Sigmoid colon (tissue), 7 donors: Measurements from ENCODE around the gene PLCH1. TPM values are rescaled to one million over a fixed set of nuclear protein-coding genes. Genes with fewer than 3 reads are reported as not detected.

Source experiments
- DNase-seq: peaks from one replicate; pipeline ENCODE4 v3.0.0-alpha.2; 2019
- H3K27ac ChIP-seq, 4 donors: fragments of 200-600 bp; sonication (generic); one replicate each; pipeline ENCODE4 v1.5.1; 2016 to 2019; ENCODE audit warnings: mild to moderate bottlenecking in 1 of 4
- H3K27me3 ChIP-seq, 3 donors: fragments of 200-600 bp; sonication (generic); one replicate each; pipeline ENCODE4 v1.5.1; 2019; ENCODE audit warnings: mild to moderate bottlenecking in 1 of 3
- H3K36me3 ChIP-seq, 4 donors: fragments of 200-600 bp; sonication (generic); one replicate each; pipeline ENCODE4 v1.5.1; 2016 to 2019
- H3K4me1 ChIP-seq, 4 donors: fragments of 200-600 bp; sonication (generic); one replicate each; pipeline ENCODE4 v1.5.1; 2017 to 2019
- H3K4me3 ChIP-seq, 4 donors: fragments of 200-600 bp; sonication (generic); one replicate each; pipeline ENCODE4 v1.5.1; 2017 to 2019; ENCODE audit warnings: mild to moderate bottlenecking in 2 of 4, moderate library complexity in 1 of 4
- H3K9me3 ChIP-seq, 4 donors: fragments of 200-600 bp in 3 of 4; sonication (generic) in 3 of 4; one replicate each; pipeline versions ENCODE4 v1.5.1 to v1.6.1; 2013 to 2019
- CTCF ChIP-seq, 4 experiments: fragments of 450-650 bp in 3 of 4; fragments of 200-600 bp in 1 of 4; IDR thresholded peaks; one replicate each; pipeline ENCODE4 v1.5.1; 2016 to 2019; ENCODE audit warnings: antibody characterized with exemption in 4 of 4, mild to moderate bottlenecking in 3 of 4, moderate library complexity in 2 of 4
- EP300 ChIP-seq, 4 donors: sonication (generic); formaldehyde crosslinking; IDR thresholded peaks; one replicate each; pipeline ENCODE4 v1.6.1; 2017; ENCODE audit warnings: antibody characterized with exemption in 4 of 4
- POLR2A ChIP-seq, 2 donors: fragments of 450-650 bp; IDR thresholded peaks; one replicate each; pipeline ENCODE4 v1.6.1; 2016; ENCODE audit warnings: antibody characterized with exemption in 2 of 2, mild to moderate bottlenecking in 2 of 2, moderate library complexity in 2 of 2
- POLR2AphosphoS5 ChIP-seq, 4 donors: sonication (generic); formaldehyde crosslinking; IDR thresholded peaks; one replicate each; pipeline ENCODE4 v1.6.1; 2017; ENCODE audit warnings: antibody characterized with exemption in 4 of 4
- WGBS, 2 donors: extraction: QIAGEN DNeasy Blood & Tissue Kit; methylation state at CpG; one replicate each; pipeline ENCODE4 v1.1.7; 2013; 5-methylcytosine and 5-hydroxymethylcytosine counted together
- intact Hi-C: fragments of 100-400 bp; cut with DNase I; formaldehyde crosslinking; loops from one replicate; pipeline ENCODE4 v1.15.1; 2023
- polyA plus RNA-seq, 3 donors: library from polyadenylated mRNA; stranded (reverse); fragments of 200-250 nt; gene quantifications; one replicate each; pipeline ENCODE4 v1.2.3, GENCODE V29; 2013
- total RNA-seq, 4 donors: library from RNA; depleted of rRNA; stranded (reverse); fragments of >200 nt; gene quantifications; one replicate each; pipeline ENCODE4 v1.1.0, GENCODE V29; 2016
- donor health status: healthy with polysubstance abuse.
- donor health status: Bipolar disorder and iron deficiency.
- donor health status: healthy.

Gene PLCH1
- total and polyA plus RNA-seq, 7 donors = 0.36 to 1.9 (median 0.83) TPM

GRCh38 chr3:155648013-155648591 is 96.8 kb downstream of the PLCH1 start:
- WGBS, 2 donors = 58 to 81% methylated on average over 6 of the region's 6 CpGs
- TF ChIP-seq POLR2A (IDR thresholded peaks at IDR 0.05) = no peak
- TF ChIP-seq CTCF (IDR thresholded peaks at IDR 0.05) = no peak
- no peak for TF ChIP-seq EP300 (IDR thresholded peaks at IDR 0.05)
- TF ChIP-seq POLR2AphosphoS5 (IDR thresholded peaks at IDR 0.05) = no peak
- Histone ChIP-seq H3K9me3 (no peaks in the 10 kb centered on the region), H3K4me1 (peaks cover 0 to 4% (median 0%) of the 10 kb centered on the region in 4 donors), H3K4me3 (no peak overlapping the region), H3K36me3 (no peaks in the 10 kb centered on the region), H3K27ac (no peak overlapping the region), H3K27me3 (no peaks in the 10 kb centered on the region)
- no peak for DNase-seq
- intact Hi-C loops = no loop called here

DNA sequence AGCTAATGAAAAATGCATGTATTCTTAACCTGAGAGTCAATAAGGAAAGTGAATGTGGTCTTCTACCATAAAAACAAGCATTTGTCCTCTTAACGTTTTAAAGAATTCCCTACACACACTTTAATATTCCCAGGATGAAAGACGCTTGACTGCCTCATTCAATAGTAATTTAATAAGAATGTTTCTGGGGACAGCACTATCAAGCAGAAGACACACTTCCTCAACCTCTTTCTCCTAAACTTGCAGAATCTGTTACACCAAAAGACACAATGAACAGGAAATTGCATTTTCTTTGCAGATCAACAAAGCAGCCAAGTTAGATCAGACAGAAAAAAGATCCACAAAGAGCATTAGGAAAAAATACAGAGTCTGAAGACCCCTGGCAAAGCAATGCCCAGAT is 97.7 kb downstream of the PLCH1 start:
- H3K4me1 ChIP-seq = peaks cover 0 to 10% (median 2%) of the 10 kb centered on the region in 4 donors
- intact Hi-C loops = no loop called here
- H3K36me3 ChIP-seq = no peaks in the 10 kb centered on the region
- H3K27ac ChIP-seq = no peak overlapping the region
- WGBS, 2 donors = 50 to 53% methylated on average over 2 of the region's 2 CpGs
- no peaks in the 10 kb centered on the region for H3K27me3 ChIP-seq
- no peak for DNase-seq
- H3K9me3 ChIP-seq = no peaks in the 10 kb centered on the region
- TF ChIP-seq POLR2A (IDR thresholded peaks at IDR 0.05) = no peak
- no peak for TF ChIP-seq EP300 (IDR thresholded peaks at IDR 0.05)
- no peak for TF ChIP-seq CTCF (IDR thresholded peaks at IDR 0.05)
- TF ChIP-seq POLR2AphosphoS5 (IDR thresholded peaks at IDR 0.05) = no peak
- H3K4me3 ChIP-seq = no peak overlapping the region

DNA sequence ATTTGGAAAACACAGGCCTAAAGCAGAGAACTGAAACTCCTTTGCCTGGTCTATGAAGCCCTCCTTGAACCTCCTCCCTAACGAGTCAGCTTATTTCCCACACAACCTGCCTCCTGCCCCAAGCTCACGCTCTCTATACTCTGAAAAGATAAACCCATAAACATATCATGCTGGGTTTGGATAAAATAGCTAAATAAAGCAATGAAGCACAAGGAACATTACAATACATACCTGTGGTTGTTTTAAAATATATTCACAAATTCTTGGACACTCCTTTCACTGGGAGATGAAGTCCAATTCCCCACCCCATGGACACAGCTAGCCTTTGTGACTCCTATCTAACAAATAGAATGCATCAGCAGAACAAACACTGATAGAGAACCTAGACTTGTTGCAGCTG is 98.2 kb downstream of the PLCH1 start:
- Histone ChIP-seq H3K27ac (no peak overlapping the region), H3K4me3 (no peak overlapping the region), H3K36me3 (no peaks in the 10 kb centered on the region), H3K9me3 (no peaks in the 10 kb centered on the region), H3K27me3 (no peaks in the 10 kb centered on the region), H3K4me1 (peaks cover 0 to 14% (median 7%) of the 10 kb centered on the region in 4 donors)
- 78 to 81% methylated on average over 2 of the region's 2 CpGs for WGBS, 2 donors
- intact Hi-C loops = no loop called here
- no peak for DNase-seq
- TF ChIP-seq POLR2AphosphoS5 (IDR thresholded peaks at IDR 0.05) (no peak), EP300 (IDR thresholded peaks at IDR 0.05) (no peak), POLR2A (IDR thresholded peaks at IDR 0.05) (no peak), CTCF (IDR thresholded peaks at IDR 0.05) (no peak)

GRCh38 chr3:155646128-155646527 is 98.7 kb downstream of the PLCH1 start:
- WGBS, 2 donors = 89 to 92% methylated on average over 5 of the region's 5 CpGs
- intact Hi-C loops = no loop called here

GRCh38 chr3:155643581-155644165 is 101.2 kb downstream of the PLCH1 start:
- Histone ChIP-seq H3K36me3 (no peaks in the 10 kb centered on the region), H3K9me3 (no peaks in the 10 kb centered on the region), H3K27ac (no peak overlapping the region), H3K27me3 (no peaks in the 10 kb centered on the region), H3K4me3 (no peak overlapping the region), H3K4me1 (peaks cover 0 to 12% (median 9%) of the 10 kb centered on the region in 4 donors)
- intact Hi-C loops = no loop called here
- TF ChIP-seq POLR2AphosphoS5 (IDR thresholded peaks at IDR 0.05) (no peak), POLR2A (IDR thresholded peaks at IDR 0.05) (no peak), EP300 (IDR thresholded peaks at IDR 0.05) (no peak), CTCF (IDR thresholded peaks at IDR 0.05) (no peak)
- 87 to 89% methylated on average over 4 of the region's 4 CpGs for WGBS, 2 donors
- DNase-seq = no peak

More at GRCh38 chr3:155646128-155646527, 98.7 kb downstream of the PLCH1 start:
- Histone ChIP-seq H3K36me3 (no peaks in the 10 kb centered on the region), H3K27me3 (no peaks in the 10 kb centered on the region), H3K4me3 (no peak overlapping the region), H3K4me1 (peaks cover 0 to 13% (median 9%) of the 10 kb centered on the region in 4 donors), H3K9me3 (no peaks in the 10 kb centered on the region), H3K27ac (no peak overlapping the region)
- DNase-seq = no peak
- TF ChIP-seq POLR2AphosphoS5 (IDR thresholded peaks at IDR 0.05) = no peak
